ENCODE data around the gene BRCA1.
A peak's percentile ranks its signal among the peaks of the same experiment; 100 is the strongest.
"Not testable (repeated sequence)": the region's sequence is repeated elsewhere in the genome, so short reads cannot be mapped to it uniquely, and the experiment has no call there.

The BRCA1 gene

DNA sequence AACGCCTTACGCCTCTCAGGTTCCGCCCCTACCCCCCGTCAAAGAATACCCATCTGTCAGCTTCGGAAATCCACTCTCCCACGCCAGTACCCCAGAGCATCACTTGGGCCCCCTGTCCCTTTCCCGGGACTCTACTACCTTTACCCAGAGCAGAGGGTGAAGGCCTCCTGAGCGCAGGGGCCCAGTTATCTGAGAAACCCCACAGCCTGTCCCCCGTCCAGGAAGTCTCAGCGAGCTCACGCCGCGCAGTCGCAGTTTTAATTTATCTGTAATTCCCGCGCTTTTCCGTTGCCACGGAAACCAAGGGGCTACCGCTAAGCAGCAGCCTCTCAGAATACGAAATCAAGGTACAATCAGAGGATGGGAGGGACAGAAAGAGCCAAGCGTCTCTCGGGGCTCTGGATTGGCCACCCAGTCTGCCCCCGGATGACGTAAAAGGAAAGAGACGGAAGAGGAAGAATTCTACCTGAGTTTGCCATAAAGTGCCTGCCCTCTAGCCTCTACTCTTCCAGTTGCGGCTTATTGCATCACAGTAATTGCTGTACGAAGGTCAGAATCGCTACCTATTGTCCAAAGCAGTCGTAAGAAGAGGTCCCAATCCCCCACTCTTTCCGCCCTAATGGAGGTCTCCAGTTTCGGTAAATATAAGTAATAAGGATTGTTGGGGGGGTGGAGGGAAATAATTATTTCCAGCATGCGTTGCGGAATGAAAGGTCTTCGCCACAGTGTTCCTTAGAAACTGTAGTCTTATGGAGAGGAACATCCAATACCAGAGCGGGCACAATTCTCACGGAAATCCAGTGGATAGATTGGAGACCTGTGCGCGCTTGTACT lies at the start of gene BRCA1:
TSS of gene BRCA1 (minus strand) at position 232 of the 834 bp plus-strand sequence. CDS start 1,268 bp downstream, outside the sequence.
- peak; percentile 88 to 94 (median 93) for DNase-seq (ENCODE audit: low read depth in 3 of 3)

GRCh38 chr17:43171586-43172487 lies 46.7 kb upstream of the BRCA1 start:
- DNase-seq (ENCODE audit: low read depth in 3 of 3): no peak

GRCh38 chr17:43170766-43171585 lies 45.8 kb upstream of the BRCA1 start, which contains the start of gene NBR1:
Gene NBR1 (plus strand): TSS chr17:43171214. CDS start chr17:43175800, 4,586 bp downstream.
- DNase-seq (ENCODE audit: low read depth in 3 of 3): peak; percentile 87 to 94 (median 93)

- DNase-seq (ENCODE audit: low read depth in 3 of 3): peak; percentile 69 to 86 (median 81)
Observed at GRCh38 chr17:43170140-43170765, 45.1 kb upstream of the BRCA1 start.

DNA sequence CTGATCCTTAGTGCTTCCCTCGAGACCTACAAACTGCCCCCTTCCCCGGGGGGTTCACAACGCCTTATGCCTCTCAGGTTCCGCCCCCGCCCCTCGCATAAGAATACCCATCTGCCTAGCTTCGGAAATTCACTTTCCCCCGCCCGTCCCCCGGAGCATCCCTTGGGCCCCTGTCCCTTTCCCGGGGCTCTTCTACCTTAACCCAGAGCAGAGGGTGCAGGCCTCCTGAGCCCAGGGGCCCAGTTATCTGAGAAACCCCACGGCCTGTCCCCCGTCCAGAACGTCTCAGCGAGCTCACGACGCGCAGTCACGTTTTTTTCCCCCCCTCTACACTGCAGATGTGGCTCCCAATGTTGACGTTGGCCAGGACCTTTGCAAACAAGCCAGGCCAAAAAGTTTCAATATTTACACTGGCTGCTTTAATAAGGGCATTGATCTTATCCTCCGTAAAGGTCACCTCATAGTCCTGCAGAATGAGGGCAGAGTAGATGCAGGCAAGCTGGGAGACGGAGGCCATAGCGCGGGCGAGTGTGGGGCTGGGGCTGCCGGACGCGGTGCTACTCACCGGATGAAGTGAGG lies 44.5 kb upstream of the BRCA1 start:
- DNase-seq (ENCODE audit: low read depth in 3 of 3): peak in 1 of 3 experiments; percentile 12

GRCh38 chr17:43165971-43166370 lies 40.8 kb upstream of the BRCA1 start:
- DNase-seq (ENCODE audit: low read depth in 3 of 3): not testable (repeated sequence)

GRCh38 chr17:43159957-43160356 lies 34.8 kb upstream of the BRCA1 start:
- DNase-seq (ENCODE audit: low read depth in 3 of 3): not testable (repeated sequence)

GRCh38 chr17:43159232-43159631 lies 34.1 kb upstream of the BRCA1 start:
- not testable (repeated sequence) for DNase-seq (ENCODE audit: low read depth in 3 of 3)

GRCh38 chr17:43155666-43156065 lies 30.5 kb upstream of the BRCA1 start:
- no peak for DNase-seq (ENCODE audit: low read depth in 3 of 3)

DNA sequence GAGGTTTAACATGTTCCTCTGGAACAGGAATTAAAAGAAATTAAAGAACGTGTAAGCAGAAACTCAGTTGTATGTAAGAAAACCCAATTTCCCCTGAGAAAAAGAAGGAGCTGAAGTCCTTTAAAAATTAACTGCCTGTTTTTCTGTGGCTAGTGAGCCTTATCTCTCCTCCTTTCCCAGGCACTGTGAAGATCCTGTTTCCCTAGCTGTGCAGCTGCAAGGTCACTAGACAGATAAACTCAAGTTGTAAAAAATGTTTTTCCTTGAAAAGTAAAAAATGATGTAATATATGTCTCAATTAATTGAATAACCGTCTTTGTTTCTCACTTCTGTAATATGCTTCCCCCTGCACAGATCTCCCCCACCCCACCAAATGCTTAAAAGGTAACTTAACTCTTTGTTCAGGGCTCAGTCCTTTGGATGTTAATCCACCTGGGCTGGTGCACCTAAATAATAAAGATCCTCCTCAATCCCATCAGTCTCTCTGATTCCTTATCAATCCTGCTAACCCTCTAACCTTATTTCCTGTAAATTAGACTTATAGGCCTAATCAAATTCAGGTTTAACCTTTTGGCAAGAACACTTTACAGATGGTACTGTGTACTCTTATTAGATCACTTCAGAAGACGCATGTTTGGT lies 28.2 kb upstream of the BRCA1 start:
- not testable (repeated sequence) for DNase-seq (ENCODE audit: low read depth in 3 of 3)

GRCh38 chr17:43151880-43152456 lies 26.8 kb upstream of the BRCA1 start:
- DNase-seq (ENCODE audit: low read depth in 3 of 3): no peak

DNA sequence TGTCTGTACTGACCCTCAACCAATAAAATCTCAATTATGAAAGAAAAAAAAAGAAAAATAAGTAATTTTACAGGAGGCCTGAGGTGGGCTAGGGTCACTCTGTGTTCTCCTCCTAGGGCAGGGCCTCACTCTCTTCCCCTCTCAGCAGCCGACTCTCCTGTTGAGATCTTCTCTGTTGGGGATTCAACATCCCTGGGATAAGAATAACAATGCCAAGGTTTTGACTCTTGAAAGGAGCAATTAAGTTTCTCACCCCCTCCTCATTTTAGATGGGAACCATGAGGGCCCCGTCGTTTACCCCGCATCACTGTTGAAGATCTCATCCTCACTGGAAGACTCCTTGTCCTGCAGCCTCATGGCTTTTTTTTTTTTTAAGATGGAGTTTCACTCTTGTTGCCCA lies 21.5 kb upstream of the BRCA1 start:
- DNase-seq (ENCODE audit: low read depth in 3 of 3): no peak

DNA sequence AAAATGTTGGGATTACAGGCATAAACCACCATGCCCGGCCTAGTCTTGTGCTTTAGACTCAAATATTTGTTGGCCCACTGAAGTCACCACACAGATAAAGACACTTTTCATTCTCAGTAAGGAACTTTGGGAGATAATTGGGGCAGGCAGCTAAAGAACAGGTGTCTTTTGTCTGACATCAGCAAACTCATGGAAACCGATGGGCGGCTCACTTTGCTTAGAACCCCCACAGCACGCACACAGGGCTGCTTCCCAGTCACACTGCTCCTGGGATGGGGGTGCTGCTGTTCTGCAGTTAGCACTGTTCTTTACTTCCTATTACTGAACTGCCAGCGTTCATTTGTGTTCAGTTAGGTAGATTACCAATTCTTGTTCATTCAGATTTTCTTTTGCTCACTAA lies 18.0 kb upstream of the BRCA1 start:
- DNase-seq (ENCODE audit: low read depth in 3 of 3): no peak

DNA sequence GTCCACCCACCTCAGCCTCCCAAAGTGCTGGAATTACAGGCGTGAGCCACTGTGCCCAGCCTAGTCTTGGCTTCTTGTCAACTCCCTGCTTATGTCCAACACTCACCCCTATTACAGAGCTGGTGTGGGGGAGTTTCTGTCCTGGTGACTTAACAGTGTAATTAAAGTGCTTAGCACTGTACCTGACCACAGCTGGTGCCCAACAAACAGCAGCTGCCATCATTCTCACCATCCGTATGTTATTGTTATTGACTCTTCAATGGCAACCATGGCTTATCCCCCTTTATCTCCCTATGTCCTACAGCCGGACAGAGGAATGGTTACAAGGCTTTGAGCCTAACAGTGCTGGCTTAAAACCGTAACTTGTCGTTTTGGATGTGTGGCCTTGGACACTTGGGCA lies 17.0 kb upstream of the BRCA1 start:
- no peak for DNase-seq (ENCODE audit: low read depth in 3 of 3)

DNA sequence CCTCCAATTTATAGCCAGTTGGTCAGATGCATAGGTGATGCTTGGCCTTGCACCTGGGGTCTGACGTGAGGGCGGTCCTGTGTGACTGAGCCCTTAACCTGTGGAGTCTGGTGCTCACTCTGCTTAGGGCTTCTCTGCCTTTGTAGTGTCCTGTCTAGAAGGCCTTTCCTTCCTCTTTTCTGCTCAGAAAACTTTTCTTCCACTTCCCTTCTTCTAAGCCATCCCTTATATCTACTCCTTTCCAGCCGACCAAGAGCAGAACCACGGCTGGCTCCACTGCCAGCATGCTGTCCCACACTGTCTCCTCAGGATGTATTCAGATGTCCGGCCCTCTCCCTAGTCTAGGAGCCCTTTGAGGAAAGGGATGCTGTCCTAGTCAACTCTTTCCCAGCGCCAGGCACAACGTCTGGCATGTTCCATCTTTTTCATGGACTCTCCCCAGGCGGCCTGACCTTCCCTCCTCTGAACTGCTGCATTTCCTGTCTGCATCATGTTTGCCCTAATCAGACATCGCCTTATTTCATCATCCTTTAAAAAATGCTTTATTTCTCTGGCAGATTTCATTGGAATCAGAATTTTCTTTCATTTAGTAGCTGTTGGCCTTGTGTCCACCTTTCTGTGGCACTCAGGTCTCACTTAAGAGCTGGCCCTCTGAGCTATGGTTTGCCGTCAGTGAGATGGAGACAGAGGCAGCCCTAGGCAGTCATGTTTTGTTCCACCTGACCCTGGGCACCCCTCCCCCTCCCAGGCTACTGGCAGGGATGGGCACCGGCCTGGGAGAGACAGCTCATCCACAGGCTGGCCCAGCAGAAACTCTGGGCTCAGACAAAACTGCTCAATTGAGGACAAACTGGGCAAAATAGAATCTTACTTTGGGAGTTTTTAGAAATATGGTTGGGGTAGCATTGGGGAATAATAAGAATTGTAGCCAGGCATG lies 15.5 kb upstream of the BRCA1 start:
- DNase-seq (ENCODE audit: low read depth in 3 of 3): no peak

GRCh38 chr17:43138531-43138930 lies 13.4 kb upstream of the BRCA1 start:
- not testable (repeated sequence) for DNase-seq (ENCODE audit: low read depth in 3 of 3)

DNA sequence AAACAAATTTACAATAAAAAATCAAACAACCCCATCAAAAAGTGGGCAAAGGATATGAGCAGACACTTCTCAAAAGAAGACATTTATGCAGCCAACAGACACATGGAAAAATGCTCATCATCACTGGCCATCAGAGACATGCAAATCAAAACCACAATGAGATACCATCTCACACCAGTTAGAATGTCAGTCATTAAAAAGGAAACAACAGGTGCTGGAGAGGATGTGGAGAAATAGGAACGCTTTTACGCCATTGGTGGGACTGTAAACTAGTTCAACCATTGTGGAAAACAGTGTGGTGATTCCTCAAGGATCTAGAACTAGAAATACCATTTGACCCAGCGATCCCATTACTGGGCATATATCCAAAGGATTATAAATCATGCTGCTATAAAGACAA lies 11.4 kb upstream of the BRCA1 start:
- not testable (repeated sequence) for DNase-seq (ENCODE audit: low read depth in 3 of 3)

DNA sequence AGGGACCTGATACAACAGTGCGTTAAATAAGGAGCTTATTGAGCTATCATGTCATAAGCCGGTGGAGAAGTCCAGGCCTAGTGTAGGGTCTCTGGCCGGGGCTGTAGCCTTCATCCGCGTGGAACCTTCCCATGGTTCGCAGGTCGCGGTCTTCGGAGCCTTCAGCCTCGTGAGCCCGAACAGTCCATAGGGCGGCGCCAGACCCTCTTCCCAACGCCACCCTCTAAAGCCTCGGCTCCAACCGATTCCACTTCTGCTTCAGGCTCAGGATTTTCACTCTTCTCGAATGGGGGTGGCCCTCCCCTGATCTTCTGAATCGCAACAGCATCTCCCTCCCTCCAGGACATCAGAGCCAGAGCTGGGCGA lies 10.3 kb upstream of the BRCA1 start:
- DNase-seq (ENCODE audit: low read depth in 3 of 3): no peak

All from stimulated activated CD4-positive, alpha-beta T cell treated with anti-CD3 and anti-CD28 coated beads, TNF-alpha, amount 100 ng/mL, for 24 hours (primary cell).